Adrenal gland (tissue), 12 donors: Measurements from ENCODE around the gene NCKAP5. TPM values are rescaled to one million over a fixed set of nuclear protein-coding genes. Genes with fewer than 3 reads are reported as not detected.

Experiments used
- DNase-seq, 7 donors: peaks; one replicate each; pipeline ENCODE4 v3.0.0-alpha.2; 2019 to 2020
- H3K27ac ChIP-seq, 5 donors: fragments of 200-600 bp; sonication (generic) in 4 of 5; 1 replicate in 3 of 5; 2 replicates in 2 of 5; pipeline versions ENCODE4 v1.5.1 to v1.8.0; 2016 to 2020; ENCODE audit warnings: mild to moderate bottlenecking in 1 of 5
- H3K27me3 ChIP-seq: fragments of 200-600 bp; 2 replicates; pipeline ENCODE4 v1.8.0; 2021
- H3K36me3 ChIP-seq, 2 donors: fragments of 200-600 bp; replicated peaks in 1 of 2; 1 replicate in 1 of 2; 2 replicates in 1 of 2; pipeline versions ENCODE4 v1.5.1 to v1.8.0; 2018 to 2022
- H3K4me1 ChIP-seq, 2 donors: fragments of 200-600 bp; replicated peaks in 1 of 2; 1 replicate in 1 of 2; 2 replicates in 1 of 2; pipeline versions ENCODE4 v1.5.1 to v1.8.0; 2018 to 2021
- H3K4me3 ChIP-seq, 4 donors: fragments of 200-600 bp; sonication (generic) in 3 of 4; one replicate each; pipeline ENCODE4 v1.5.1; 2016 to 2018
- H3K9me3 ChIP-seq, 3 donors: fragments of 200-600 bp; sonication (generic) in 1 of 3; replicated peaks in 1 of 3; 1 replicate in 2 of 3; 2 replicates in 1 of 3; pipeline versions ENCODE4 v1.5.1 to v1.8.0; 2016 to 2021
- POLR2A ChIP-seq, 2 donors: fragments of 450-650 bp; IDR thresholded peaks; one replicate each; pipeline ENCODE4 v1.6.1; 2017; ENCODE audit warnings: antibody characterized with exemption in 2 of 2, mild to moderate bottlenecking in 2 of 2, moderate library complexity in 1 of 2
- WGBS, 4 donors: extraction: QIAGEN DNeasy Blood & Tissue Kit in 2 of 4; methylation state at CpG; one replicate each; pipeline versions ENCODE4 v1.1.5 to v1.1.7; 2013 to 2017; 5-methylcytosine and 5-hydroxymethylcytosine counted together
- intact Hi-C, 2 donors: fragments of 100-400 bp; cut with DNase I; formaldehyde crosslinking; loops; one replicate each; pipeline versions ENCODE4 v1.14.1 to v1.15.0; 2022 to 2023
- polyA plus RNA-seq, 3 donors: library from polyadenylated mRNA; stranded (reverse); fragments of 200-250 nt in 2 of 3; fragments of 350-450 nt in 1 of 3; fragmentation: Illumina TruSeq in 1 of 3; extraction: RNeasy Lipid Tissue Mini Kit (QIAGEN cat#74804) in 1 of 3; gene quantifications; one replicate each; pipeline ENCODE4 v1.2.3, GENCODE V29; 2013 to 2014
- total RNA-seq, 9 donors: library from RNA; depleted of rRNA in 4 of 9; stranded (reverse); fragments of >200 nt in 4 of 9; fragments of 120-200 nt in 1 of 9; fragmentation: NEBNext Ultra II Directional in 1 of 9; extraction: Animal tissue kit (Norgen Biotek cat#: 25700) in 1 of 9; gene quantifications; one replicate each; pipeline versions ENCODE4 v1.1.0 to v1.2.4, GENCODE V29; 2013 to 2023
- TF ChIP-seq, protein P1 (sequence below), 6 experiments: fragments of 450-650 bp in 4 of 6; fragments of 200-600 bp in 2 of 6; sonication (generic) in 1 of 6; IDR thresholded peaks; 1 replicate in 5 of 6; 2 replicates in 1 of 6; pipeline versions ENCODE4 v1.5.1 to v1.8.0; 2016 to 2021; ENCODE audit warnings: antibody characterized with exemption in 6 of 6, mild to moderate bottlenecking in 2 of 6, moderate library complexity in 1 of 6
- donor health status: healthy with polysubstance abuse.
- donor health status: Bipolar disorder and iron deficiency.
- donor health status: DM: yes; HTN: yes; CAD: no.
- donor health status: DM: no; HTN: no; CAD: no.
- donor health status: DM: no; HTN: no; CAD: no.
- donor health status: DM: yes; HTN: yes; CAD: no.

The NCKAP5 gene
- total and polyA plus RNA-seq, 12 donors = 0.06 to 3.1 (median 1.1) TPM

DNA sequence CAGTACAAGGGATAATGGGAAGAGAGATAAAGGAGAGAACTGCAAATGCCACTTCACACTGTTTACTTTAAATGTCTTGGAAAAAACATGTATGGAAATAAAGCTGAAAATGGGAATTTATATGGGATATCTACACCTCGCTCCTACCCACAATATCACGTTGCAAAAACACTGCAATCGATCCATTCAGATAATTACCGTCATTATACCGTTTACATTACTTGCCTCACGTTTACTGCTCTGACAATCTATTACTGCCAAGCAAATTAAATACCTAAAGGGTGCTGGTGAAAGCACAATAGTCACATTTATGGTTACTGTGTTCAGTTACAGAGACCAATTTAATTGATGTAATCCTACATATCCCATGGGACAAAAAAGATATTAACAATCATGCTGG is 683.6 kb downstream of the NCKAP5 start:
- Histone ChIP-seq H3K4me3 (no peak overlapping the region), H3K4me1 (no peaks in the 10 kb centered on the region), H3K36me3 (no peaks in the 10 kb centered on the region), H3K27me3 (no peaks in the 10 kb centered on the region), H3K9me3 (no peaks in the 10 kb centered on the region), H3K27ac (no peak overlapping the region)
- DNase-seq = no peak
- 69 to 78% (median 75%) methylated on average over 6 of the region's 6 CpGs for WGBS, 4 donors
- TF ChIP-seq, protein P1, sequence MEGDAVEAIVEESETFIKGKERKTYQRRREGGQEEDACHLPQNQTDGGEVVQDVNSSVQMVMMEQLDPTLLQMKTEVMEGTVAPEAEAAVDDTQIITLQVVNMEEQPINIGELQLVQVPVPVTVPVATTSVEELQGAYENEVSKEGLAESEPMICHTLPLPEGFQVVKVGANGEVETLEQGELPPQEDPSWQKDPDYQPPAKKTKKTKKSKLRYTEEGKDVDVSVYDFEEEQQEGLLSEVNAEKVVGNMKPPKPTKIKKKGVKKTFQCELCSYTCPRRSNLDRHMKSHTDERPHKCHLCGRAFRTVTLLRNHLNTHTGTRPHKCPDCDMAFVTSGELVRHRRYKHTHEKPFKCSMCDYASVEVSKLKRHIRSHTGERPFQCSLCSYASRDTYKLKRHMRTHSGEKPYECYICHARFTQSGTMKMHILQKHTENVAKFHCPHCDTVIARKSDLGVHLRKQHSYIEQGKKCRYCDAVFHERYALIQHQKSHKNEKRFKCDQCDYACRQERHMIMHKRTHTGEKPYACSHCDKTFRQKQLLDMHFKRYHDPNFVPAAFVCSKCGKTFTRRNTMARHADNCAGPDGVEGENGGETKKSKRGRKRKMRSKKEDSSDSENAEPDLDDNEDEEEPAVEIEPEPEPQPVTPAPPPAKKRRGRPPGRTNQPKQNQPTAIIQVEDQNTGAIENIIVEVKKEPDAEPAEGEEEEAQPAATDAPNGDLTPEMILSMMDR (IDR thresholded peaks at IDR 0.05) = no peak
- no peak for TF ChIP-seq POLR2A (IDR thresholded peaks at IDR 0.05)
- intact Hi-C loops = no loop called here

DNA sequence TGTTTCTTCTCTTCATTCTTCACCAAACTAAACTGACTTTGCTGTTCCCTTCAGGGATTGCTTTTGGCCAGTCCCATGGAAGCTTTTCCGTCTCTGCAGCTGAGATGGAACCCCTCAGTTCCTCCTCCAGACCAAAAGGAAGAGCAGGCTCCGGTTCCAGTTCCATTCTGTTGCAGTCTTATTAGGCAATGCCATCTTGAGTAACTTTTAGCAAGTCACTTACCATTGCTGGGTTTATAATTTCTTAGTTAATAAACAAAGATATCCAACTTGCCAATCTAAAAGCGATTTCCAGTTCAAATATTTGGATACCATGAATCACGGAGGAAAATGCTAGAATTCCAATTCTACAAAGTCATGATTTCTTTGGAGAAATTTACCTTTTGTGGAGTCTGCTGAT is 684.0 kb downstream of the NCKAP5 start:
- TF ChIP-seq, protein P1 (IDR thresholded peaks at IDR 0.05) = no peak
- no peak for TF ChIP-seq POLR2A (IDR thresholded peaks at IDR 0.05)
- no peaks in the 10 kb centered on the region for H3K36me3 ChIP-seq
- no peaks in the 10 kb centered on the region for H3K27me3 ChIP-seq
- 66 to 86% (median 84%) methylated on average over 4 of the region's 4 CpGs for WGBS, 4 donors
- no peak for DNase-seq
- H3K4me1 ChIP-seq = no peaks in the 10 kb centered on the region
- H3K27ac ChIP-seq = no peak overlapping the region
- intact Hi-C loops = no loop called here
- no peaks in the 10 kb centered on the region for H3K9me3 ChIP-seq
- no peak overlapping the region for H3K4me3 ChIP-seq

DNA sequence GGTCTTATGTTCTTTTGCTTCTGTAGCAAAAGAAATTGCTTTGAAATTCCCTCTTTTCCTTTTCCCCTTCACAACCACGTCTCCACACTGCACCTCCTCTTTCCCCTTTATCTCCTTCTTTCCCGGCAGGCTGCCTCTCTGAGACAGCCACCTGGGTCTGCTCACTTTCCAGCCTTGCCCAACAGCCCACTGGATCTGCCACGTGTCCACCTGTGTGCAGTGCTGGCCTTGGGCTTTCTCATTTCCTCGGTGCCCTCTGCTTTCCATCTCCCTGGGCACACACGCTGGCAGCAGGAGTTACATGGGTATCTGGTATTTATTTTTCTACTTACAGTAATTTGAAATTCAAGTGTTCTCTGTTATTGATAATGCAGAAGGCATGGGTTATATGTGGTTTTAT is 684.8 kb downstream of the NCKAP5 start:
- Histone ChIP-seq H3K36me3 (no peaks in the 10 kb centered on the region), H3K27ac (no peak overlapping the region), H3K4me1 (no peaks in the 10 kb centered on the region), H3K27me3 (no peaks in the 10 kb centered on the region), H3K9me3 (no peaks in the 10 kb centered on the region), H3K4me3 (no peak overlapping the region)
- WGBS, 4 donors = 55 to 65% (median 63%) methylated on average over 5 of the region's 5 CpGs
- TF ChIP-seq POLR2A (IDR thresholded peaks at IDR 0.05) = no peak
- TF ChIP-seq, protein P1 (IDR thresholded peaks at IDR 0.05) = no peak
- no peak for DNase-seq
- intact Hi-C loops = no loop called here

DNA sequence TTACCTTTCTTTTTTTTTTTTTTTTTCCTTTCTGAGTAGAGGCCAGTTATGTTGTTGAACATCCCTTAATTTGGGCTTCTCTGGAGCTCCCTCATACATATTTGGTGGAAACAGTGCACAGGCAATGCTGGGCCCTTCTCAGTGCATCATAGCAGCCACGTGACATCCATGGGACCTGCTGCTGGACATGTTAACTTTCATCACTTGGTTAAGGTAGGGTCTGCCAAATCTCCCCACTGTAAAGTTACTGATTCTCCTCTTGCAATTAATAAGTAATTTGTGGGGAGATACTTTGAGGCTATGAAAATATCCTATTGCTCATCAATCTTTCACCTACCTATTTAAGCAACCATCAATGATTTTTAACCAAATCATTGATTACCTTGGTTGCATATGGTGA is 686.7 kb downstream of the NCKAP5 start:
- TF ChIP-seq, protein P1 (IDR thresholded peaks at IDR 0.05) = no peak
- TF ChIP-seq POLR2A (IDR thresholded peaks at IDR 0.05) = no peak
- intact Hi-C loops = no loop called here
- no peaks in the 10 kb centered on the region for H3K36me3 ChIP-seq
- H3K9me3 ChIP-seq = no peaks in the 10 kb centered on the region
- 59 to 100% (median 82%) methylated on average over 1 of the region's 1 CpG for WGBS, 4 donors
- no peaks in the 10 kb centered on the region for H3K4me1 ChIP-seq
- H3K4me3 ChIP-seq = no peak overlapping the region
- H3K27ac ChIP-seq = no peak overlapping the region
- no peaks in the 10 kb centered on the region for H3K27me3 ChIP-seq
- no peak for DNase-seq
